ENCODE data around the gene HMHB1. TPM values are rescaled to one million over a fixed set of nuclear protein-coding genes. Genes with fewer than 3 reads are reported as not detected.

Gene HMHB1
- total and polyA plus RNA-seq, 9 of the 15 experiments (the other 6 are each of a cell fraction or from before 2014, with no cell fraction given): not detected

DNA sequence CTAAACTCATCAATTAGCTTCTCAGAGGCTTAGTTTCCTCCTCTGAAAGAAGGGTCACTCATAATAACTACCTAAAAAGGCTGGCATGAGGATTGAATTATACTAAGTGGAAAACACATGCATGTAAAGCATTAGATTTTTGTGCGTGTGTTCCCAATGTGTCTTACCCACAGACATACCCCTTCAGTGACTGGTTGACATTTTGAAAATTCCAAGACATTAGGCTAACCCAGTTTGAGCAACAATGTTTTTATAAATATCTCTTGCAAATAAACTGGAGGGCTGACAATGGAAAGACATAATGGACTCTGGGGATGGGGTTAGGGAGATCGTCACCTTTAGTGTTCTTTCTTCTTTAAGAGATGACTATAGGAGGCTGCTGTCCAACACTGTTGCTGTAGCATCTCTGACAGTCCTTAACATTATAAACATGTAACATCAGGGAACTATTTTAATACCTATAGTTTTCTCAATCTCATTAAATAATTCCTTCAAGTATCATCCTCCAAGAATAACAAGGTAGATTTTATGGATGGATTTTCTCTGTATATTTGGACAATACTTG lies 24.3 kb downstream of the HMHB1 start:
- intact Hi-C loops (cut with micrococcal nuclease): no loop called here
- TF ChIP-seq XRCC4 (IDR thresholded peaks at IDR 0.05; ENCODE audit: extremely low read depth, insufficient read depth, insufficient read length): no peak
- TF ChIP-seq, protein P1, sequence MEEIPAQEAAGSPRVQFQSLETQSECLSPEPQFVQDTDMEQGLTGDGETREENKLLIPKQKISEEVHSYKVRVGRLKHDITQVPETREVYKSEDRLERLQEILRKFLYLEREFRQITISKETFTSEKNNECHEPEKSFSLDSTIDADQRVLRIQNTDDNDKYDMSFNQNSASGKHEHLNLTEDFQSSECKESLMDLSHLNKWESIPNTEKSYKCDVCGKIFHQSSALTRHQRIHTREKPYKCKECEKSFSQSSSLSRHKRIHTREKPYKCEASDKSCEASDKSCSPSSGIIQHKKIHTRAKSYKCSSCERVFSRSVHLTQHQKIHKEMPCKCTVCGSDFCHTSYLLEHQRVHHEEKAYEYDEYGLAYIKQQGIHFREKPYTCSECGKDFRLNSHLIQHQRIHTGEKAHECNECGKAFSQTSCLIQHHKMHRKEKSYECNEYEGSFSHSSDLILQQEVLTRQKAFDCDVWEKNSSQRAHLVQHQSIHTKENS (CRISPR knock-in tag; IDR thresholded peaks at IDR 0.05): no peak
- no peak for TF ChIP-seq CHD1 (IDR thresholded peaks at IDR 0.05; ENCODE audit: low read length)
- TF ChIP-seq HMG20B (CRISPR knock-in tag; IDR thresholded peaks at IDR 0.05): no peak
- no peak for TF ChIP-seq CXXC5 (CRISPR knock-in tag; IDR thresholded peaks at IDR 0.05)
- TF ChIP-seq, protein P2, sequence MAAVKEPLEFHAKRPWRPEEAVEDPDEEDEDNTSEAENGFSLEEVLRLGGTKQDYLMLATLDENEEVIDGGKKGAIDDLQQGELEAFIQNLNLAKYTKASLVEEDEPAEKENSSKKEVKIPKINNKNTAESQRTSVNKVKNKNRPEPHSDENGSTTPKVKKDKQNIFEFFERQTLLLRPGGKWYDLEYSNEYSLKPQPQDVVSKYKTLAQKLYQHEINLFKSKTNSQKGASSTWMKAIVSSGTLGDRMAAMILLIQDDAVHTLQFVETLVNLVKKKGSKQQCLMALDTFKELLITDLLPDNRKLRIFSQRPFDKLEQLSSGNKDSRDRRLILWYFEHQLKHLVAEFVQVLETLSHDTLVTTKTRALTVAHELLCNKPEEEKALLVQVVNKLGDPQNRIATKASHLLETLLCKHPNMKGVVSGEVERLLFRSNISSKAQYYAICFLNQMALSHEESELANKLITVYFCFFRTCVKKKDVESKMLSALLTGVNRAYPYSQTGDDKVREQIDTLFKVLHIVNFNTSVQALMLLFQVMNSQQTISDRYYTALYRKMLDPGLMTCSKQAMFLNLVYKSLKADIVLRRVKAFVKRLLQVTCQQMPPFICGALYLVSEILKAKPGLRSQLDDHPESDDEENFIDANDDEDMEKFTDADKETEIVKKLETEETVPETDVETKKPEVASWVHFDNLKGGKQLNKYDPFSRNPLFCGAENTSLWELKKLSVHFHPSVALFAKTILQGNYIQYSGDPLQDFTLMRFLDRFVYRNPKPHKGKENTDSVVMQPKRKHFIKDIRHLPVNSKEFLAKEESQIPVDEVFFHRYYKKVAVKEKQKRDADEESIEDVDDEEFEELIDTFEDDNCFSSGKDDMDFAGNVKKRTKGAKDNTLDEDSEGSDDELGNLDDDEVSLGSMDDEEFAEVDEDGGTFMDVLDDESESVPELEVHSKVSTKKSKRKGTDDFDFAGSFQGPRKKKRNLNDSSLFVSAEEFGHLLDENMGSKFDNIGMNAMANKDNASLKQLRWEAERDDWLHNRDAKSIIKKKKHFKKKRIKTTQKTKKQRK (IDR thresholded peaks at IDR 0.05; ENCODE audit: borderline replicate concordance, low read depth, low read length): no peak
- TF ChIP-seq, protein P3, sequence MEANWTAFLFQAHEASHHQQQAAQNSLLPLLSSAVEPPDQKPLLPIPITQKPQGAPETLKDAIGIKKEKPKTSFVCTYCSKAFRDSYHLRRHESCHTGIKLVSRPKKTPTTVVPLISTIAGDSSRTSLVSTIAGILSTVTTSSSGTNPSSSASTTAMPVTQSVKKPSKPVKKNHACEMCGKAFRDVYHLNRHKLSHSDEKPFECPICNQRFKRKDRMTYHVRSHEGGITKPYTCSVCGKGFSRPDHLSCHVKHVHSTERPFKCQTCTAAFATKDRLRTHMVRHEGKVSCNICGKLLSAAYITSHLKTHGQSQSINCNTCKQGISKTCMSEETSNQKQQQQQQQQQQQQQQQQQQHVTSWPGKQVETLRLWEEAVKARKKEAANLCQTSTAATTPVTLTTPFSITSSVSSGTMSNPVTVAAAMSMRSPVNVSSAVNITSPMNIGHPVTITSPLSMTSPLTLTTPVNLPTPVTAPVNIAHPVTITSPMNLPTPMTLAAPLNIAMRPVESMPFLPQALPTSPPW (CRISPR knock-in tag; IDR thresholded peaks at IDR 0.05): no peak
- TF ChIP-seq, protein P4, sequence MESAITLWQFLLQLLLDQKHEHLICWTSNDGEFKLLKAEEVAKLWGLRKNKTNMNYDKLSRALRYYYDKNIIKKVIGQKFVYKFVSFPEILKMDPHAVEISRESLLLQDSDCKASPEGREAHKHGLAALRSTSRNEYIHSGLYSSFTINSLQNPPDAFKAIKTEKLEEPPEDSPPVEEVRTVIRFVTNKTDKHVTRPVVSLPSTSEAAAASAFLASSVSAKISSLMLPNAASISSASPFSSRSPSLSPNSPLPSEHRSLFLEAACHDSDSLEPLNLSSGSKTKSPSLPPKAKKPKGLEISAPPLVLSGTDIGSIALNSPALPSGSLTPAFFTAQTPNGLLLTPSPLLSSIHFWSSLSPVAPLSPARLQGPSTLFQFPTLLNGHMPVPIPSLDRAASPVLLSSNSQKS (CRISPR knock-in tag; IDR thresholded peaks at IDR 0.05): no peak
- TF ChIP-seq RCOR1 (IDR thresholded peaks at IDR 0.05; ENCODE audit: borderline replicate concordance in 1 of 2, low read depth in 2 of 2, low read length in 2 of 2): no peak
- no peak for TF ChIP-seq ZNF165 (CRISPR knock-in tag; IDR thresholded peaks at IDR 0.05; ENCODE audit: borderline replicate concordance)
- no peak for TF ChIP-seq MAZ (CRISPR knock-in tag; conservative IDR thresholded peaks at IDR 0.05 in 1 of 2, IDR thresholded peaks at IDR 0.05 in 1 of 2)
- TF ChIP-seq XRCC3 (IDR thresholded peaks at IDR 0.05): no peak
- no peak for TF ChIP-seq ZNF324 (CRISPR knock-in tag; IDR thresholded peaks at IDR 0.05)
- TF ChIP-seq, protein P5, sequence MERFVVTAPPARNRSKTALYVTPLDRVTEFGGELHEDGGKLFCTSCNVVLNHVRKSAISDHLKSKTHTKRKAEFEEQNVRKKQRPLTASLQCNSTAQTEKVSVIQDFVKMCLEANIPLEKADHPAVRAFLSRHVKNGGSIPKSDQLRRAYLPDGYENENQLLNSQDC (CRISPR knock-in tag; IDR thresholded peaks at IDR 0.05): no peak

More for the DNA sequence above, 24.3 kb downstream of the HMHB1 start:
- Histone ChIP-seq H3K79me2 (ENCODE audit: control insufficient read depth, insufficient read depth, low read length) (no peaks in the 10 kb centered on the region), H4K20me1 (replicated peaks; ENCODE audit: control insufficient read depth, insufficient read depth, low read length) (no peaks in the 10 kb centered on the region), H2AFZ (ENCODE audit: low read depth, low read length) (no peak overlapping the region), H3K4me3 (no peak overlapping the region), H3K36me3 (ENCODE audit: control insufficient read depth, insufficient read depth, low read length) (no peaks in the 10 kb centered on the region), H3K9me1 (ENCODE audit: control insufficient read depth, insufficient read depth, low read length) (no peaks in the 10 kb centered on the region), H3K27me3 (ENCODE audit: control insufficient read depth in 2 of 2, insufficient read depth in 2 of 2, low read length in 2 of 2) (no peaks in the 10 kb centered on the region), H3K27ac (ENCODE audit: extremely low read depth, low read depth, low read length) (no peak overlapping the region), H3K4me2 (ENCODE audit: insufficient read depth, low read length) (no peak overlapping the region), H3K9ac (ENCODE audit: insufficient read depth in 1 of 2, low read depth in 2 of 2, low read length in 2 of 2) (no peak overlapping the region), H3K9me3 (replicated peaks; ENCODE audit: control insufficient read depth, insufficient read depth, low read depth, low read length) (no peaks in the 10 kb centered on the region), H3K4me1 (replicated peaks in 1 of 2; ENCODE audit: control insufficient read depth in 2 of 2, insufficient read depth in 2 of 2, low read length in 2 of 2) (no peaks in the 10 kb centered on the region)
- ChIA-PET CTCF (ENCODE audit: low intra/inter-chr PET ratio) (interaction anchor here (0.6 kb wide), 1 partner anchor 11 kb away, joined by 3 read pairs; no protein-coding TSS in a partner anchor), POLR2A (no interaction called here)
- no peak for DNase-seq (ENCODE audit: extremely low read depth in 1 of 4, low spot score in 3 of 4)
- no peak for ATAC-seq
- 0% methylated on average over 2 of the region's 2 CpGs for WGBS (ENCODE audit: insufficient coverage, low coverage, missing lambda C conversion rate)
- in situ Hi-C loops (cut with MboI): loop anchor here (10.0 kb wide), 1 partner anchor 841 kb away; no protein-coding TSS in a partner anchor
- FAIRE-seq: no peak
- no TSS peak for BruUV-seq (replicated peaks)

All from K562 (cell line).